Amniotic epithelial cell (primary cell): ENCODE results near the gene PLD1.
"Not testable (repeated sequence)": the region's sequence is repeated elsewhere in the genome, so short reads cannot be mapped to it uniquely, and the experiment has no call there.

ENCODE experiments used
- DNase-seq: peaks from one replicate; pipeline ENCODE4 v3.0.0-alpha.2; 2010; ENCODE audit warnings: low read depth

Gene PLD1

DNA sequence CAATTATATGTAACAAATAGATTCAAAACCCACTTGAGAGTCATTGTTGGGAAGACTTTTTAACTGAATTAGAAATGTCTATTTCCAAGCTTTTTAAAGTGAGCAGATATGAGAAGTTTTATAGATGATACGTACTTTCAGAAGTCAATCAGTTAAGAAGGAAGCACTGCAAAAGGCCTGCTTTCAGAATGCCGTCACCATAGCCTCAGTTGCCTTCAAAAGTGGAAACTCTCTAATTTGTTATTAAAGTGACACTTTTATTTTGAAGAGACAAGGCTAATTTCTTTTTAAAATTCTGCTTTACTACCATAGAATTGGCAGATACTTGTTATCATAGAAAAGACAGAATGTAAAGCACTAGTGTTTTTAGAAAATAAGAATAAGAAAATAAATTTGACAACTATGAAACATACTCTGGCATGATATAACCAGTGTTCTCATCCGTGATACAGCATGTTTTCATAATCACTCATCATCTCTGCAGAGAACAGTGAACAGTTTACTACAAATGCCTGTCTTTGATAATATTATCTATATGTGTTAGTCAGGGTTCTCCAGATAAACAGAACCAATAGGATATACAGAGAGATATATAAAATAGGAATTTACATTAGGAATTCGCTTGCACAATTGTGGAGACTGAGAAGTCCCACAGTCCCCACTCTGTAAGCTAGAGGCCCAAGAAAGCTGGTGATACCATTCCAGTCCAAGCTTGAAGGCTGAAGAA is 7.0 kb upstream of the PLD1 start:
- no peak for DNase-seq

DNA sequence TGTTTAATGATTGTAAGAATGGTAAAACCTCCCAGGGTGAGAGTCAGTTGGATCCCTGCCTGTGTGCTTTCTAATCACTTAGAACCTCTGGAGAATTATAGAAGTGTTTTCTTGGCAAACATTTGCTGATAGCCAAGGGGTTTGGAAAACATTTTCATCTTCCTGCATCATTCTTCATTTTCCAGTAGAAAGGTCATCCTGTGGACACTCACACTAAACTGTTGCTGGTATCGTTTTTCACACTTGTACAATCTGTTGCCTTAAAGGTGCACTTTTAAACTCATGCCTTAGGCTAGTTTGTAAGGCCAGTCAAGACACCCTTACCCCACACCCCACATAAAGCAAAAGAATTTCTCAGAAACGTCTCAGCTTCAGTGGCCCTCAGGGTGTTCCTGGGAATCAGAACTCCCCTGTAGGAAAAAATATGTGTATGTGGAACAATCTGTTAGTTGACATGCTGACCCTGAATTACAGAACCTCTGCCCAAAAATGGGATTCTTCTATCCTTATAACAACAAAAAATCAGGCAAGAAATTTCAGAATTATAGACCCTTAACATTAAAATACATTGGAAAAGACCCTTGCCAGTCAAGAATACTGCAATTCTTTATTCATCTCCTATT is 5.8 kb upstream of the PLD1 start:
- DNase-seq = no peak

GRCh38 chr3:171814662-171815061 is 4.4 kb upstream of the PLD1 start:
- not testable (repeated sequence) for DNase-seq

DNA sequence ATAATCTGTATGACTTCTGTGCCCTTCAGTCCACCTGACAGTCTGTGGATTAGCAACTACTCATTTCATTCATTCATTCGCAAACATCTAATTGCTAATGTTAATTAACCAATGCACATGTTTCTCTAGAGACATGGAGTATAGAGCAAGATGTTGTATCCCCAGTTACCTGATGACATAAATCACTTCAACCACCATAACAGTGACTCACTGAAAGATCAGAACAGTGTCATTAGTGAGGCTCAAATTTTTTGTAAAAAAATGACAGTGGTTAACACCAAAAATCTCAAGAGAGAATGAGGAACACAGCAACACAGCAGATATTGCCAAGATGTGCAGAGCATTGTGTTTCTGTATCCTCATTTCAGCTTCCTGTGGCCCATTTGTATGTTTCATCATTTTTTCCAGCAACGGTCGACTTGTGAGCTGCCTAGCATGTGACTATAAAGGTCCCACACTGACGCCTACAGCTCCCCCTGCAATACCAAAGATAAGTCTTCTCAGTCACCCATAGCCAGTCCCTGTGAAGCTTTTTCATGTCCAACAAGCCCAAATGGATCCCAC is 3.7 kb upstream of the PLD1 start:
- peak; percentile 33 for DNase-seq

GRCh38 chr3:171813278-171813896 is 3.1 kb upstream of the PLD1 start:
- DNase-seq = no peak

- no peak for DNase-seq
These were observed 2.5 kb upstream of the PLD1 start for GRCh38 chr3:171812811-171813210.

GRCh38 chr3:171811913-171812335 is 1.6 kb upstream of the PLD1 start:
- peak; percentile 84 for DNase-seq

DNA sequence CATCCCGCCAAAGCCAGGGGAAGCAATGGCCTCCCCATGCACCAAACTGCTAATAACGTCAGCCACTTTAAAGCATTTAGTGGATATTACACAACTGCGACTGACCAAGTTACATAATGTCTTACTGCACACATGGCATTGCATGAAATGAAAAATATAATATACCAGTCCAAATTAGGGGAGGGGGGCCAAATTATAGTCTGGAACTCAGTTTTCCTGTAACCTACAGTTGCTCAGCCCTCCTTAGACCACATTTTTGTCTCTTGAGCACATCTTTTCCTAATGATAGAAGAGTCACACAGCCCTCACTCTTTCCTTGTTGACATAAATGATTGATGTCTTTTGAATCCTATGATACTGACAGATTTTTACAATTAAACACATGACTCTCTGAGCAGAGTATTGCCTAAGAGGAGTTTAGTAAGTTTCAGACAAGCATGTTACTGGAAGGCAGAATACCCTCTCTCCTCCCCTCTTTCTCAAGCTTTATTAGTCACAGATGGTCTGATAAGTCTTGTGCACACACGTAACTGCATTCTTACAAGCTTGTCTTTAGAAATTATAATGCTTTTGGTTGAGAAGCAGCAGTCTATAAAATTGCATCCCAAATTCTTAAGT is 1.1 kb upstream of the PLD1 start:
- peak; percentile 100 for DNase-seq

DNA sequence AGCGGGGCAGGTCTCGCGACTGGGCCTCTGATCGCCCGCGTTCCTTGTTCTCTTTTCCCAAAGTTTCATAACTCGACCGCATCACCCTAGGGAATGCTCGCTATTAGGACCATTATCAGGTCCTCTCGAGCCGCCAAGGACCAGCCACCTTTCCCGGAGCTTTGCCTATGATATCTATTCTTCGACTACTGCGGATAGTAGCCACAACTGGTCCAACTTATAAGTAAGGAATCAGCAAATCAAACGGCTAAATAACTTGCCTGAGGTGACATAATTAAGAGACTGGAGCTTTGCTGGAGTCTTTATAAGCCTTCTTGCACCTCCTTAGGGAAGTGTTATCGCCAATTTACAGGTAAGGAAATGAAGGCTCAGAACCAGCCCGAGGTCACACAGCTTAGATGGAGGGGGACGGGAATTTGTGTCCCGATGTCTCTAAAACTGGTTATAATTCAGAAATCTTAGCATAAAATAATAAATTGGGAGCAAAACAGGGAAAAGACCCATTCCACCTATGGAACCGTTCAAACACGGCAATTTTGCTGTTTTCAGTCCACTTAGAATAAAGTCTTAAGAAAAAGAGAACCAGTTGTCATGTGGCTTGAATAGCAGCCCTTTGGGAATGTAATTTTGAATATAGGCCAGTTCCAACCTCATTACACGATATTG is 479 bp upstream of the PLD1 start:
- DNase-seq = no peak

DNA sequence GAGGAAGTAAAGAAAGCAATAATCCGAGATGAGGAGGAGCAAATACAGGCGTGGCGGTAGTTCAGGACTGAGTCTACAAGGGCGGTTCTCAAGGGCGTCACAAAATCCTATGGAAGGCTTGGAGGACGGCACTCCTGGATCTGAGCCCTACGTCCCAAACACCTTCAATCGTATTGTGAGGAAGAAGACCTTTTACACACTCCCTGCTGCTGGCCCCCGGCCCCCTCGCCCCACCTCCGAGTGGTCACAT is 747 bp downstream of the PLD1 start:
- no peak for DNase-seq

- DNase-seq = no peak
These were observed 2.5 kb downstream of the PLD1 start for GRCh38 chr3:171807806-171808205.

- no peak for DNase-seq
These were observed 3.1 kb downstream of the PLD1 start for GRCh38 chr3:171807129-171807675.

GRCh38 chr3:171806200-171807128 is 3.8 kb downstream of the PLD1 start:
- peak; percentile 79 for DNase-seq

DNA sequence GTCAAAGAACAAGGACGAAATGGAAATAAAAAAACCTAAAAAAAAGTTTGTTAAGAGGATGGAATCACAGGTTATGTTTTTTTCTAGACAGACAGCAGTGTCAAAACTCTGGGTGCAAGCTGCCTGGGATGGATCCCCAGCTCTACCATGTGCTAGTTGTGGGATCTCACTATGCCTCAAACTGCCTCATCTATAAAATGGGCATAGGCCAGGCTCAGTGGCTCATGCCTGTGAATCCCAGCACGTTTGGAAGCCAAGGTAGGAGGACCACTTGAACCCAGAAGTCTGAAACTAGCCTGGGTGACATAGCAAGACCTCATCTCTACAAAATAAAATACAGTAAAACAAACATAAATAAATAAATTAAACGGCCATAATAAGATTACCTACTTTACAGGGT is 4.6 kb downstream of the PLD1 start:
- DNase-seq = no peak

- DNase-seq = no peak
These were observed 5.5 kb downstream of the PLD1 start for GRCh38 chr3:171804618-171805389.

- DNase-seq = no peak
These were observed 7.2 kb downstream of the PLD1 start for GRCh38 chr3:171803044-171803443.

- no peak for DNase-seq
These were observed 7.7 kb downstream of the PLD1 start for GRCh38 chr3:171802590-171802956.

DNA sequence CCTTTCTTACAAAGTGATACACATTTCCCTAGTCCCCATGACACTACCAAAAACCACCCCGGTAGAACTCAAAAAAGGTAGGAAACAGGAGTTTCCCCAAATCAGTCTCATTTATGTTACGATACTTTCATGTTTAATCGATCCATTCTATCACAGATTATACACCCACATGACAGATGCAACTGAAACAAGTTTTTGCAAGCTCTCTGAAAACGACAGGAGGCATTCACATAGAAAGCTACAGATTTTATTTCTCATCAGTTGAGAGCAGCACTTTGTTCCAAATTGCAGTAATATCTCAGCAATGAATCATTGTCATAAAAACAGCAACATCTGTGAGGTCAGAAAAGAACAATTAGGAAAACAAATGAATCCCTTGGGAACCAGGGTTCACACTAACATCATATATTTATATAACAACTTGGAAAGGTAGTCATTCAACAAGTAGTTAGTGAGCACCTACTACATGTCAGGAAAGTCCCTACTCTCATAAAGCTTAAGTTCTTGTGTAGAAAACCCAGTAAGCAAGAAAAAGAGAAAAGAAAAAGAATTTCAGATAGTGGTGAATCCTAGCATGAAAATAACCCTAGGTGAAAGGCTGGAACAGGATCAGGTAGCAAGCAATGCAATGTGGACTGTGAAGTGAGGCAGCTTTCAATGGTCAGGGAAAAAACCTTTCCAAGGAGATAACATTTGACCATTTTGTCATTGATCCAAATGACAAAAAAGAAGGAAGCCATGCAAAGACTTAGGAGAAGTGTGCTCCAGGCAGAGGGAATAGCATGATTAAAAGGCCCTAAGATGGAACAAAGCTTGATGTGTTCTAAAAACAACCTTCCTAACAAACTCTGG is 8.3 kb downstream of the PLD1 start:
- peak; percentile 84 for DNase-seq

DNA sequence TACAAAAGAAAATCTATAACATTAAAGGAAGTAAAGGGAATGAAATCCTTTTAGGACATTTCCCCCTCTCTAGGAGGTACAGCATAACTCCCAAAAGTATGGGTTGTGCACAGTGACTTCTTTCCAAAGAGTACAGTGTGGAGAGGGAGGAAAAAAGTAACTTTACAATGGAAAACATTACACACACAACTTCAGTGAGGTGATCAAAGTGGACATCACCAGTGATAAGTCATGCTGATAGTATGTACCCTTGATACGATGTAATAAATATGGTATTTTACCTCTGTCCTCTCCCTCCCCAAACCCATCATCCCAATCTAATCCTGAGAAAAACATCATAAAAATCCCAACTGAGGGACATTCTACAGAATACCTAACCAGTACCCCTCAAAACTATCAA is 10.8 kb downstream of the PLD1 start:
- no peak for DNase-seq
